ENCODE measurements around the gene DMGDH.

DNA sequence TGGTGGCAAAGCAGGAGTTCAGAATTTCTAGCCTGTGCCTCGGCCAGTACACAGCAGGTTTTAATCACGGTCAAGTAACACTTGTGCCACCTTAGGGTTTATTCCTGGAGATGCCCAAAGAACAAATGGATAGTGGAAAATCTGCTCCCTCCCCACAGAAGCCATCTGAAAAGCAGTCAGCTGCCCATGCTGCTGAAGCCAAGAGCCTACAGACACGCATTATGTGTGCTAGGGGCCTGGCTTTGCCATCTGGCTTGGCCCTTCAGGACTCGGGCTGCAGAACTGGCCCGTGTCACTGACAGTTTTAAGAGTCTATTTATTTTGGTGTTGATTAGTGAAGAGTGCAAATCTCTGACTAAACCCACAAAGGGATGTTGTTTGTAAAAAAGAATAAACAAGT is 95.5 kb downstream of the DMGDH start:
- TF ChIP-seq, protein P1, sequence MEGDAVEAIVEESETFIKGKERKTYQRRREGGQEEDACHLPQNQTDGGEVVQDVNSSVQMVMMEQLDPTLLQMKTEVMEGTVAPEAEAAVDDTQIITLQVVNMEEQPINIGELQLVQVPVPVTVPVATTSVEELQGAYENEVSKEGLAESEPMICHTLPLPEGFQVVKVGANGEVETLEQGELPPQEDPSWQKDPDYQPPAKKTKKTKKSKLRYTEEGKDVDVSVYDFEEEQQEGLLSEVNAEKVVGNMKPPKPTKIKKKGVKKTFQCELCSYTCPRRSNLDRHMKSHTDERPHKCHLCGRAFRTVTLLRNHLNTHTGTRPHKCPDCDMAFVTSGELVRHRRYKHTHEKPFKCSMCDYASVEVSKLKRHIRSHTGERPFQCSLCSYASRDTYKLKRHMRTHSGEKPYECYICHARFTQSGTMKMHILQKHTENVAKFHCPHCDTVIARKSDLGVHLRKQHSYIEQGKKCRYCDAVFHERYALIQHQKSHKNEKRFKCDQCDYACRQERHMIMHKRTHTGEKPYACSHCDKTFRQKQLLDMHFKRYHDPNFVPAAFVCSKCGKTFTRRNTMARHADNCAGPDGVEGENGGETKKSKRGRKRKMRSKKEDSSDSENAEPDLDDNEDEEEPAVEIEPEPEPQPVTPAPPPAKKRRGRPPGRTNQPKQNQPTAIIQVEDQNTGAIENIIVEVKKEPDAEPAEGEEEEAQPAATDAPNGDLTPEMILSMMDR (IDR thresholded peaks at IDR 0.05): no peak
- TF ChIP-seq EZH2 (IDR thresholded peaks at IDR 0.05) (no peak), EZH2phosphoT487 (IDR thresholded peaks at IDR 0.05) (no peak)

Data from neural progenitor cell (in vitro differentiated cells).